Measurements from ENCODE around the gene WDR90. TPM values are rescaled to one million over a fixed set of nuclear protein-coding genes. Genes with fewer than 3 reads are reported as not detected.

Gene WDR90
- total and polyA plus RNA-seq, 2 of the 13 experiments (the other 11 are each of a cell fraction or from before 2014, with no cell fraction given), result 14.9 to 28.9 TPM

- intact Hi-C loops (cut with micrococcal nuclease; ENCODE audit: unreplicated experiment), result no loop called here
- BruUV-seq (replicated peaks), result no TSS peak
- H4K20me1 ChIP-seq (ENCODE audit: insufficient read depth, low read length), result 0 out of 2 replicates have a peak, but pooled peaks cover 3% of the 10 kb centered on the region
- in situ Hi-C loops (cut with HindIII; ENCODE audit: extremely low pct_ligation_motif_present, low pct_unique_long_range_greater_than_20kb), result no loop called here
- FAIRE-seq (no peak), ATAC-seq (no peak), DNase-seq (ENCODE audit: low spot score) (no peak)
- no peak overlapping the region for H3K4me2 ChIP-seq (ENCODE audit: low read depth, low read length)
- H3K79me2 ChIP-seq (ENCODE audit: insufficient read depth, low read length), result peaks cover 16% of the 10 kb centered on the region
- WGBS (ENCODE audit: low lambda C conversion rate), result 94% methylated on average over 39 of the region's 57 CpGs
- H3K9ac ChIP-seq (ENCODE audit: insufficient read depth, low read depth, low read length), result no peak overlapping the region
- TF ChIP-seq RCOR2 (CRISPR knock-in tag; IDR thresholded peaks at IDR 0.05) (no peak), KAT7 (CRISPR knock-in tag; IDR thresholded peaks at IDR 0.05; ENCODE audit: borderline replicate concordance) (no peak), ZNF282 (IDR thresholded peaks at IDR 0.05; ENCODE audit: partially characterized antibody) (no peak), RAD51 (IDR thresholded peaks at IDR 0.05; ENCODE audit: borderline replicate concordance) (no peak), SSRP1 (CRISPR knock-in tag; IDR thresholded peaks at IDR 0.05) (no peak), ARHGAP35 (CRISPR knock-in tag; IDR thresholded peaks at IDR 0.05; ENCODE audit: borderline replicate concordance) (no peak), BCLAF1 (IDR thresholded peaks at IDR 0.05) (no peak), RFX1 (IDR thresholded peaks at IDR 0.05) (peak; percentile 52; the same call in 1 of the 2 replicates)
- no peak overlapping the region for H2AFZ ChIP-seq (ENCODE audit: low read length)
- no peak overlapping the region for H3K27ac ChIP-seq (ENCODE audit: extremely low read length, insufficient read depth, low read length)
- no peaks in the 10 kb centered on the region for H3K9me3 ChIP-seq (ENCODE audit: low read length)
- peaks cover 48% of the 10 kb centered on the region for H3K4me1 ChIP-seq (ENCODE audit: insufficient read depth, low read length)
- no peaks in the 10 kb centered on the region; a peak in 1 of 5 replicates for H3K27me3 ChIP-seq (ENCODE audit: control insufficient read depth in 1 of 2, insufficient read depth in 2 of 2, low read length in 2 of 2)
- no peak overlapping the region for H3K4me3 ChIP-seq (replicated peaks in 1 of 3; ENCODE audit: insufficient read depth in 1 of 3, low read depth in 2 of 3, low read length in 3 of 3)
- ChIA-PET POLR2A (interaction anchor here (4.4 kb wide), 1 partner anchor 12 kb away, joined by 34 read pairs; the partner anchor contains the start of gene WDR24), CTCF (ENCODE audit: low intra/inter-chr PET ratio, low total read pairs) (no interaction called here)
- peaks cover 12 to 24% of the 10 kb centered on the region in 2 experiments; a peak in 4 of 5 replicates for H3K36me3 ChIP-seq (replicated peaks in 1 of 2; ENCODE audit: control insufficient read depth in 1 of 2, insufficient read depth in 2 of 2, low read length in 2 of 2)
Observed at GRCh38 chr16:677316-678190, 28.4 kb downstream of the WDR90 start.
